Measurements from ENCODE around the gene FOXF1. TPM values are rescaled to one million over a fixed set of nuclear protein-coding genes. Genes with fewer than 3 reads are reported as not detected.

Gene FOXF1
- total RNA-seq, 1 donor from 2014 or later, result not detected

GRCh38 chr16:86522634-86523033 is 12.3 kb downstream of the FOXF1 start:
- Mint-ChIP-seq H3K27ac (ENCODE audit: unreplicated experiment) (no peak overlapping the region), H3K36me3 (ENCODE audit: unreplicated experiment) (peaks cover 1% of the 10 kb centered on the region), H3K4me1 (ENCODE audit: unreplicated experiment) (peaks cover 2% of the 10 kb centered on the region), H3K4me3 (ENCODE audit: unreplicated experiment) (no peak overlapping the region), H3K9me3 (ENCODE audit: unreplicated experiment) (no peaks in the 10 kb centered on the region), H3K27me3 (ENCODE audit: unreplicated experiment) (peaks cover 68% of the 10 kb centered on the region)
- TF ChIP-seq CTCF (IDR thresholded peaks at IDR 0.05), result no peak
- no peak for DNase-seq (ENCODE audit: extremely low spot score, unreplicated experiment)

GRCh38 chr16:86523166-86523740 is 12.9 kb downstream of the FOXF1 start:
- TF ChIP-seq CTCF (IDR thresholded peaks at IDR 0.05), result no peak
- DNase-seq (ENCODE audit: extremely low spot score, unreplicated experiment), result no peak
- H3K4me1 Mint-ChIP-seq (ENCODE audit: unreplicated experiment), result peaks cover 2% of the 10 kb centered on the region
- H3K27me3 Mint-ChIP-seq (ENCODE audit: unreplicated experiment), result peaks cover 66% of the 10 kb centered on the region
- peaks cover 2% of the 10 kb centered on the region for H3K36me3 Mint-ChIP-seq (ENCODE audit: unreplicated experiment)
- no peak overlapping the region for H3K4me3 Mint-ChIP-seq (ENCODE audit: unreplicated experiment)
- H3K27ac Mint-ChIP-seq (ENCODE audit: unreplicated experiment), result no peak overlapping the region
- H3K9me3 Mint-ChIP-seq (ENCODE audit: unreplicated experiment), result no peaks in the 10 kb centered on the region

GRCh38 chr16:86524029-86524428 is 13.7 kb downstream of the FOXF1 start:
- H3K27ac Mint-ChIP-seq (ENCODE audit: unreplicated experiment), result no peak overlapping the region
- no peak overlapping the region for H3K4me3 Mint-ChIP-seq (ENCODE audit: unreplicated experiment)
- H3K4me1 Mint-ChIP-seq (ENCODE audit: unreplicated experiment), result peaks cover 2% of the 10 kb centered on the region
- no peak for DNase-seq (ENCODE audit: extremely low spot score, unreplicated experiment)
- no peaks in the 10 kb centered on the region for H3K9me3 Mint-ChIP-seq (ENCODE audit: unreplicated experiment)
- no peak for TF ChIP-seq CTCF (IDR thresholded peaks at IDR 0.05)
- H3K27me3 Mint-ChIP-seq (ENCODE audit: unreplicated experiment), result peaks cover 59% of the 10 kb centered on the region
- H3K36me3 Mint-ChIP-seq (ENCODE audit: unreplicated experiment), result peaks cover 2% of the 10 kb centered on the region

- no peak for TF ChIP-seq CTCF (IDR thresholded peaks at IDR 0.05)
- H3K4me1 Mint-ChIP-seq (ENCODE audit: unreplicated experiment), result no peaks in the 10 kb centered on the region
These were observed 15.4 kb downstream of the FOXF1 start for GRCh38 chr16:86525696-86526095.

GRCh38 chr16:86527366-86527765 is 17.0 kb downstream of the FOXF1 start:
- no peak for DNase-seq (ENCODE audit: extremely low spot score, unreplicated experiment)
- Mint-ChIP-seq H3K9me3 (ENCODE audit: unreplicated experiment) (no peaks in the 10 kb centered on the region), H3K4me1 (ENCODE audit: unreplicated experiment) (no peaks in the 10 kb centered on the region), H3K27me3 (ENCODE audit: unreplicated experiment) (peaks cover 43% of the 10 kb centered on the region), H3K27ac (ENCODE audit: unreplicated experiment) (no peak overlapping the region), H3K36me3 (ENCODE audit: unreplicated experiment) (peaks cover 2% of the 10 kb centered on the region), H3K4me3 (ENCODE audit: unreplicated experiment) (no peak overlapping the region)
- no peak for TF ChIP-seq CTCF (IDR thresholded peaks at IDR 0.05)

More at GRCh38 chr16:86525696-86526095, 15.4 kb downstream of the FOXF1 start:
- Mint-ChIP-seq H3K4me3 (ENCODE audit: unreplicated experiment) (no peak overlapping the region), H3K27ac (ENCODE audit: unreplicated experiment) (no peak overlapping the region), H3K27me3 (ENCODE audit: unreplicated experiment) (peaks cover 51% of the 10 kb centered on the region), H3K9me3 (ENCODE audit: unreplicated experiment) (no peaks in the 10 kb centered on the region), H3K36me3 (ENCODE audit: unreplicated experiment) (peaks cover 2% of the 10 kb centered on the region)
- no peak for DNase-seq (ENCODE audit: extremely low spot score, unreplicated experiment)
